NCI-H748 (cell line): ENCODE data around the gene RCCD1.
"Not testable (repeated sequence)": the region's sequence is repeated elsewhere in the genome, so short reads cannot be mapped to it uniquely, and the experiment has no call there.

Experiments used
- DNase-seq: peaks from one replicate; lab custom pipeline; 2025; ENCODE audit not compliant: unreplicated experiment; lab: John Stamatoyannopoulos, UW

Gene RCCD1

GRCh38 chr15:90917569-90917968 is 37.1 kb upstream of the RCCD1 start:
- no peak for DNase-seq

- DNase-seq: no peak
Observed at GRCh38 chr15:90918034-90918788, 36.5 kb upstream of the RCCD1 start.

- no peak for DNase-seq
Observed at GRCh38 chr15:90918835-90919234, 35.8 kb upstream of the RCCD1 start.

GRCh38 chr15:90921887-90922286 is 32.8 kb upstream of the RCCD1 start:
- no peak for DNase-seq

GRCh38 chr15:90922712-90923322 is 31.9 kb upstream of the RCCD1 start:
- DNase-seq: not testable (repeated sequence)

- DNase-seq: no peak
Observed at GRCh38 chr15:90924375-90924774, 30.3 kb upstream of the RCCD1 start.

- not testable (repeated sequence) for DNase-seq
Observed at GRCh38 chr15:90926766-90927165, 27.9 kb upstream of the RCCD1 start.

GRCh38 chr15:90928106-90928505 is 26.6 kb upstream of the RCCD1 start:
- DNase-seq: not testable (repeated sequence)

GRCh38 chr15:90929246-90930019 is 25.3 kb upstream of the RCCD1 start:
- no peak for DNase-seq

GRCh38 chr15:90930861-90931574 is 23.7 kb upstream of the RCCD1 start:
- DNase-seq: no peak

- no peak for DNase-seq
Observed at GRCh38 chr15:90931575-90931827, 23.2 kb upstream of the RCCD1 start.

- peak; percentile 87 for DNase-seq
Observed at GRCh38 chr15:90931828-90932659, 22.6 kb upstream of the RCCD1 start, which contains the start of gene HDDC3. Gene HDDC3, minus strand, starts transcription at chr15:90932549. Its CDS starts 9 bp downstream, at chr15:90932540.

GRCh38 chr15:90932660-90932991 is 22.1 kb upstream of the RCCD1 start:
- DNase-seq: no peak

GRCh38 chr15:90933301-90933700 is 21.4 kb upstream of the RCCD1 start:
- no peak for DNase-seq

- peak; percentile 89 for DNase-seq
Observed at GRCh38 chr15:90934256-90934948, 20.3 kb upstream of the RCCD1 start.

GRCh38 chr15:90934949-90935751 is 19.5 kb upstream of the RCCD1 start, which contains the start of gene UNC45A:
Gene UNC45A, plus strand, starts transcription at chr15:90935285. Its CDS starts 40 bp downstream, at chr15:90935325.
- peak; percentile 90 for DNase-seq

- DNase-seq: no peak
Observed at GRCh38 chr15:90936823-90937222, 17.9 kb upstream of the RCCD1 start.

GRCh38 chr15:90938261-90938660 is 16.4 kb upstream of the RCCD1 start:
- DNase-seq: no peak

GRCh38 chr15:90939756-90940155 is 14.9 kb upstream of the RCCD1 start:
- DNase-seq: no peak
